ENCODE data around the gene MRPL20. TPM values are rescaled to one million over a fixed set of nuclear protein-coding genes. Genes with fewer than 3 reads are reported as not detected.
"Not testable (repeated sequence)": the region's sequence is repeated elsewhere in the genome, so short reads cannot be mapped to it uniquely, and the experiment has no call there.

The MRPL20 gene
- total RNA-seq, 1 donor from 2014 or later: 102 TPM

GRCh38 chr1:1425753-1426495 is 18.8 kb upstream of the MRPL20 start:
- no peak for DNase-seq

- DNase-seq: no peak
These were observed 18.3 kb upstream of the MRPL20 start for GRCh38 chr1:1425426-1425752.

- no peak for DNase-seq
These were observed 17.6 kb upstream of the MRPL20 start for GRCh38 chr1:1424707-1425106.

- no peak for DNase-seq
These were observed 16.1 kb upstream of the MRPL20 start for GRCh38 chr1:1423245-1423597.

GRCh38 chr1:1422465-1423244 is 15.6 kb upstream of the MRPL20 start:
- DNase-seq: peak; percentile 21

- no peak for DNase-seq
These were observed 14.9 kb upstream of the MRPL20 start for GRCh38 chr1:1421907-1422464.

- DNase-seq: no peak
These were observed 14.2 kb upstream of the MRPL20 start, which contains the start of gene ANKRD65 for GRCh38 chr1:1421147-1421906. ANKRD65 (minus strand) TSS chr1:1421276; CDS start chr1:1421005, 271 bp downstream.

GRCh38 chr1:1420654-1421141 is 13.6 kb upstream of the MRPL20 start:
- DNase-seq: no peak

GRCh38 chr1:1419813-1420653 is 12.9 kb upstream of the MRPL20 start:
- peak; percentile 45 for DNase-seq

- DNase-seq: no peak
These were observed 12.3 kb upstream of the MRPL20 start for GRCh38 chr1:1419363-1419812.

- DNase-seq: no peak
These were observed 11.6 kb upstream of the MRPL20 start for GRCh38 chr1:1418464-1419362.

GRCh38 chr1:1417825-1418463 is 10.9 kb upstream of the MRPL20 start:
- DNase-seq: not testable (repeated sequence)

- not testable (repeated sequence) for DNase-seq
These were observed 10.3 kb upstream of the MRPL20 start for GRCh38 chr1:1417396-1417795.

GRCh38 chr1:1415751-1416150 is 8.7 kb upstream of the MRPL20 start:
- no peak for DNase-seq

- DNase-seq: not testable (repeated sequence)
These were observed 5.3 kb upstream of the MRPL20 start for GRCh38 chr1:1412311-1412902.

GRCh38 chr1:1411626-1412025 is 4.5 kb upstream of the MRPL20 start:
- DNase-seq: no peak

- DNase-seq: not testable (repeated sequence)
These were observed 3.1 kb upstream of the MRPL20 start for GRCh38 chr1:1410238-1410637.

GRCh38 chr1:1407636-1408318 is 684 bp upstream of the MRPL20 start:
- DNase-seq: peak; percentile 75
